GM12878 (cell line): ENCODE data around the gene MIA3. TPM values are rescaled to one million over a fixed set of nuclear protein-coding genes. Genes with fewer than 3 reads are reported as not detected.

Source experiments
- ATAC-seq: fragments of 200-7000 bp; cut with Tn5 transposase; 3 replicates; pipeline ENCODE4 v1.9.1; 2020; ENCODE audit warnings: mild to moderate bottlenecking, moderate library complexity
- BruUV-seq: library from RNA; stranded (reverse); fragments of 400-500 nt; replicated peaks from 2 replicates; lab custom pipeline; 2021; lab: Mats Ljungman, UMichigan
- CTCF ChIA-PET: fragments of 300-600 bp; sonication (Branson Sonifier 250); formaldehyde crosslinking; extraction: SDS; loops from one replicate; lab custom pipeline; 2021; ENCODE audit warnings: inconsistent platforms; lab: Yijun Ruan, JAX
- POLR2A ChIA-PET: fragments of 350-600 bp; formaldehyde crosslinking; extraction: SDS; loops from one replicate; lab custom pipeline; 2021; ENCODE audit warnings: inconsistent platforms; lab: Charles Lee
- RAD21 ChIA-PET: fragments of 300-600 bp; sonication (Branson Sonifier 250); formaldehyde crosslinking; loops from one replicate; lab custom pipeline; 2023; ENCODE audit warnings: antibody characterized with exemption; ENCODE audit not compliant: unreplicated experiment; lab: Charles Lee
- SMC1A ChIA-PET: fragments of 300-600 bp; sonication (Branson Sonifier 250); formaldehyde crosslinking; loops from one replicate; lab custom pipeline; 2023; ENCODE audit not compliant: unreplicated experiment, uncharacterized antibody; lab: Charles Lee
- DNase-seq: peaks from one replicate; pipeline ENCODE4 v3.0.0-alpha.2; 2011; ENCODE audit warnings: low read depth, low spot score
- FAIRE-seq: peaks from 3 replicates; lab custom pipeline; 2011; peaks lifted over from hg19 to GRCh38; lab: Jason Lieb, UNC
- H2AFZ ChIP-seq: 2 replicates; pipeline ENCODE4 v1.6.0; 2011; ENCODE audit warnings: low read depth, low read length, control low read depth; ENCODE audit not compliant: control insufficient read depth
- H3K27ac ChIP-seq: 2 replicates; pipeline ENCODE4 v1.5.1; 2011; ENCODE audit warnings: control low read depth; ENCODE audit not compliant: control insufficient read depth, insufficient read depth
- H3K27me3 ChIP-seq, 2 experiments: replicated peaks in 1 of 2; 2 replicates each; pipeline versions ENCODE4 v1.6.0 to v1.6.1; 2011; ENCODE audit warnings: low read length in 1 of 2; ENCODE audit not compliant: control insufficient read depth in 2 of 2, insufficient read depth in 2 of 2
- H3K36me3 ChIP-seq, 2 experiments: 2 replicates each; pipeline ENCODE4 v1.5.1; 2011; ENCODE audit warnings: low read length in 1 of 2; ENCODE audit not compliant: control insufficient read depth in 2 of 2, insufficient read depth in 2 of 2
- H3K4me1 ChIP-seq: 2 replicates; pipeline ENCODE4 v1.6.1; 2011; ENCODE audit warnings: mild to moderate bottlenecking, low read length, moderate library complexity, mixed read lengths; ENCODE audit not compliant: control insufficient read depth, insufficient read depth
- H3K4me2 ChIP-seq: 2 replicates; pipeline ENCODE4 v1.6.0; 2011; ENCODE audit warnings: control low read depth; ENCODE audit not compliant: control insufficient read depth, insufficient read depth
- H3K4me3 ChIP-seq: fragments of 200-600 bp; sonication (generic); 2 replicates; pipeline ENCODE4 v1.5.1; 2016
- H3K79me2 ChIP-seq: 2 replicates; pipeline ENCODE4 v1.6.0; 2011; ENCODE audit warnings: low read length; ENCODE audit not compliant: control insufficient read depth, insufficient read depth
- H3K9ac ChIP-seq: 2 replicates; pipeline ENCODE4 v1.8.0; 2011; ENCODE audit warnings: low read length, control low read depth, mixed read lengths; ENCODE audit not compliant: control insufficient read depth, insufficient read depth
- H3K9me3 ChIP-seq: replicated peaks from 3 replicates; pipeline ENCODE4 v1.5.1; 2011; ENCODE audit warnings: mild to moderate bottlenecking, low read length; ENCODE audit not compliant: control insufficient read depth, insufficient read depth
- H4K20me1 ChIP-seq: 2 replicates; pipeline ENCODE4 v1.6.0; 2011; ENCODE audit not compliant: control insufficient read depth, insufficient read depth
- CBFB ChIP-seq: IDR thresholded peaks from 2 replicates; pipeline ENCODE4 v1.6.1; 2016; ENCODE audit warnings: antibody characterized with exemption, low read depth
- FOS ChIP-seq: IDR thresholded peaks from 3 replicates; pipeline ENCODE4 v1.6.1; 2011; ENCODE audit warnings: borderline replicate concordance; ENCODE audit not compliant: insufficient read length; ENCODE audit errors: extremely low read depth
- GABPA ChIP-seq: IDR thresholded peaks from 2 replicates; pipeline ENCODE4 v1.6.1; 2014; ENCODE audit warnings: antibody characterized with exemption, low read depth, mild to moderate bottlenecking, inconsistent platforms
- MEF2A ChIP-seq: IDR thresholded peaks from 2 replicates; pipeline ENCODE4 v1.6.1; 2011; ENCODE audit warnings: low read depth, mild to moderate bottlenecking, low read length, moderate library complexity; ENCODE audit not compliant: insufficient read depth
- MTA2 ChIP-seq: fragments of 450-650 bp; IDR thresholded peaks from 2 replicates; pipeline ENCODE4 v1.6.1; 2016; ENCODE audit warnings: low read depth, mild to moderate bottlenecking, moderate library complexity
- NRF1 ChIP-seq: conservative IDR thresholded peaks from 2 replicates; pipeline ENCODE4 v1.6.1; 2011; ENCODE audit warnings: mild to moderate bottlenecking, low read depth, low read length, improper control_type of control experiment
- POU2F2 ChIP-seq: IDR thresholded peaks from 3 replicates; pipeline ENCODE4 v1.6.1; 2011; ENCODE audit warnings: low read depth, mild to moderate bottlenecking, low read length, borderline replicate concordance
- STAT1 ChIP-seq: fragments of 450-650 bp; conservative IDR thresholded peaks from 2 replicates; pipeline ENCODE4 v1.6.1; 2014; ENCODE audit warnings: antibody characterized with exemption, mild to moderate bottlenecking
- ZNF384 ChIP-seq: IDR thresholded peaks from 2 replicates; pipeline ENCODE4 v1.6.1; 2012; ENCODE audit warnings: low read depth, mild to moderate bottlenecking, low read length, improper control_type of control experiment, borderline replicate concordance
- WGBS: methylation state at CpG from one replicate; pipeline ENCODE4 v1.1.6; 2016; ENCODE audit warnings: low lambda C conversion rate; ENCODE audit not compliant: insufficient replicate concordance, insufficient coverage; ENCODE audit errors: missing lambda C conversion rate; 5-methylcytosine and 5-hydroxymethylcytosine counted together
- in situ Hi-C: fragments of 300-500 bp; cut with MboI; formaldehyde crosslinking; loops from 9 replicates; pipeline ENCODE4 v1.14.3; 2018; ENCODE audit warnings: mixed read lengths
- intact Hi-C: fragments of 100-400 bp; cut with micrococcal nuclease; formaldehyde crosslinking; loops from one replicate; pipeline ENCODE4 v1.14.2; 2022; ENCODE audit not compliant: unreplicated experiment
- polyA plus RNA-seq, 11 experiments: library from polyadenylated mRNA; depleted of rRNA in 4 of 11; unstranded in 6 of 11; stranded (reverse) in 5 of 11; fragments of >200 nt; fragmentation: Nextera tagmentation in 4 of 11; fragmentation: Illumina TruSeq in 1 of 11; extraction: Ambion mirVana in 4 of 11; extraction: Trizol in 1 of 11; gene quantifications; 1 replicate in 1 of 11; 2 replicates in 10 of 11; pipeline versions ENCODE4 v1.2.1 to v1.2.3, GENCODE V29; 2011 to 2016; ENCODE audit warnings: inconsistent platforms in 2 of 11, missing spikeins in 2 of 11, low read depth in 1 of 11
- total RNA-seq, 4 experiments: library from RNA; depleted of rRNA in 3 of 4; stranded (reverse); fragments of >200 nt in 3 of 4; fragmentation: Illumina TruSeq in 1 of 4; extraction: Trizol in 1 of 4; gene quantifications; 2 replicates each; pipeline versions ENCODE4 v1.2.1 to v1.2.3, GENCODE V29; 2013 to 2021
- TF ChIP-seq, protein P1 (sequence below): fragments of 450-650 bp; IDR thresholded peaks from 2 replicates; pipeline ENCODE4 v1.6.1; 2017; ENCODE audit warnings: borderline replicate concordance
- TF ChIP-seq, protein P2 (sequence below): IDR thresholded peaks from 2 replicates; pipeline ENCODE4 v1.6.1; 2012; ENCODE audit warnings: low read length, inconsistent platforms
- TF ChIP-seq, protein P3 (sequence below): IDR thresholded peaks from 2 replicates; pipeline ENCODE4 v1.6.1; 2011; ENCODE audit warnings: low read depth, low read length, improper control_type of control experiment, borderline replicate concordance
- TF ChIP-seq, protein P4 (sequence below): fragments of 450-650 bp; IDR thresholded peaks from 2 replicates; pipeline ENCODE4 v1.6.1; 2016; ENCODE audit warnings: mild to moderate bottlenecking
- TF ChIP-seq, protein P5 (sequence below): fragments of 450-650 bp; IDR thresholded peaks from 2 replicates; pipeline ENCODE4 v1.6.1; 2018; ENCODE audit warnings: borderline replicate concordance, mild to moderate bottlenecking; ENCODE audit not compliant: partially characterized antibody

The MIA3 gene
- total and polyA plus RNA-seq, 10 of the 15 experiments (the other 5 are each of a cell fraction or from before 2014, with no cell fraction given): 12.9 to 50.8 (median 30.3) TPM

DNA sequence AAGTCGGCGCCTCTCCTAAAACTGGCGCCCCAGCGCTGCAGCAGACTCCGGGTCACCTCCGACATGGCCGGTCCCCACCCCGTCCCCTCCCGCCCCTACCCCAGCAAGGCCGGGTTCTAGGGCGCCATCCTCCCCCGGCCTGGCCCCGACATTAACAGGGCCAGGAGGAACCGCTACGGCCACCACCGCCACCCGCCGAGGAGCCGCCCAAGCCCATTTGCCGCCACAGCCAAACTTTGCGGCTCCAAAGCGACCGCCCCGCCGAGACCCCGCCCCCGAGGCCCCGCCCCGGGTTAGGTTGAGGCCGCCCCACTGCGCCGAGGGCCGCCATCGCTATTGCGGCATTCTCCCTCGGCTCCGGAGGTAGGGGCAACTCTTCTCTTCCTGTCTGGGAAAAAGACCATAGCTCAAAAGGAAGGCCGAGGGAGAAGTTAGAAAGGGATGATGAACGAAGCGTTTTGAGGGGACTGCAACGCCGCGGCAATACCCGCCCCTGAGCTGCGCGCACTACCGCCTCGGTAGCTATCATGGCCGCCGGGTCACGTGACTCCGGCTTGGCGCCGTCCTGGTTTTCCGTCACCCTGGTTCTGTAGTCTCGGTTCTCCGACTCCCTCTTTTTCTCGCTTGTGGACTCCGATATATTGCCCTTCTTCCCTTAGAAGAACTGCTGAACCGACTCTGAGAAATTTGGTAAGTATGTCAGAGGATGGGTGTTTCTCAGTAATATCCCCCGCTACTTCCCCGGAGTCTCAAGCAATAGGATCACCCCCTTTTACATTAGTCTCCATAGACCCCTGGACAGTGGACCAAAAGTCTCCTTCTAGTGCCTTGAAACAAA, 94.6 kb downstream of the MIA3 start, which contains the start of the genes AIDA and BROX:
Gene AIDA, minus strand, starts transcription at position 239 of the 838 bp plus-strand sequence. Its CDS starts 174 bp downstream, at position 65.
Gene BROX, plus strand, starts transcription at position 312 of the 838 bp plus-strand sequence. CDS start 3,136 bp downstream, outside the sequence.
- WGBS: under 1% methylated on average over 29 of the region's 62 CpGs
- H3K36me3 ChIP-seq: no peaks in the 10 kb centered on the region; a peak in 1 of 4 replicates
- DNase-seq (no peak), ATAC-seq (peak; percentile 91), FAIRE-seq (no peak)
- no peaks in the 10 kb centered on the region for H4K20me1 ChIP-seq
- ChIA-PET POLR2A (interaction anchor here (0.8 to 1.8 kb wide), 7 partner anchors 12 to 123 kb away, joined by 3 to 19 read pairs (median 4); partner anchors contain the start of gene TAF1A), RAD21 (interaction anchor here (1.1 to 1.8 kb wide), 7 partner anchors 9 to 247 kb away, joined by 3 to 12 read pairs (median 5); partner anchors contain the start of gene FAM177B), CTCF (interaction anchor here (1.1 to 2.4 kb wide), 7 partner anchors 14 to 378 kb away, joined by 3 to 10 read pairs (median 5); no protein-coding TSS in a partner anchor), SMC1A (interaction anchor here (0.5 to 2.3 kb wide), 9 partner anchors 9 to 132 kb away, joined by 3 to 14 read pairs (median 3); no protein-coding TSS in a partner anchor)
- H3K4me1 ChIP-seq: no peaks in the 10 kb centered on the region
- H3K4me2 ChIP-seq: peak within 1 kb of the TSS; percentile 86
- no peaks in the 10 kb centered on the region for H3K27me3 ChIP-seq
- H3K27ac ChIP-seq: peak within 1 kb of the TSS; percentile 98
- peak within 1 kb of the TSS; percentile 92 for H3K4me3 ChIP-seq
- in situ Hi-C loops (loop anchor here (5.0 to 10.0 kb wide), 2 partner anchors 50 to 248 kb away; no protein-coding TSS in a partner anchor), intact Hi-C loops (loop anchor here (2.0 to 10.0 kb wide), 5 partner anchors 20 to 245 kb away; partner anchors contain the start of gene TAF1A)
- no peaks in the 10 kb centered on the region for H3K9me3 ChIP-seq
- BruUV-seq: no TSS peak
- H3K79me2 ChIP-seq: peaks cover 27% of the 10 kb centered on the region
- peak within 1 kb of the TSS; percentile 96 for H3K9ac ChIP-seq
- peak within 1 kb of the TSS; percentile 99 for H2AFZ ChIP-seq
- no peak for TF ChIP-seq GABPA
- TF ChIP-seq POU2F2: peak; percentile 30; the same call in 1 of the 3 replicates
- peak; percentile 95 for TF ChIP-seq STAT1
- TF ChIP-seq, protein P1, sequence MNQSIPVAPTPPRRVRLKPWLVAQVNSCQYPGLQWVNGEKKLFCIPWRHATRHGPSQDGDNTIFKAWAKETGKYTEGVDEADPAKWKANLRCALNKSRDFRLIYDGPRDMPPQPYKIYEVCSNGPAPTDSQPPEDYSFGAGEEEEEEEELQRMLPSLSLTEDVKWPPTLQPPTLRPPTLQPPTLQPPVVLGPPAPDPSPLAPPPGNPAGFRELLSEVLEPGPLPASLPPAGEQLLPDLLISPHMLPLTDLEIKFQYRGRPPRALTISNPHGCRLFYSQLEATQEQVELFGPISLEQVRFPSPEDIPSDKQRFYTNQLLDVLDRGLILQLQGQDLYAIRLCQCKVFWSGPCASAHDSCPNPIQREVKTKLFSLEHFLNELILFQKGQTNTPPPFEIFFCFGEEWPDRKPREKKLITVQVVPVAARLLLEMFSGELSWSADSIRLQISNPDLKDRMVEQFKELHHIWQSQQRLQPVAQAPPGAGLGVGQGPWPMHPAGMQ: no peak
- TF ChIP-seq, protein P2, sequence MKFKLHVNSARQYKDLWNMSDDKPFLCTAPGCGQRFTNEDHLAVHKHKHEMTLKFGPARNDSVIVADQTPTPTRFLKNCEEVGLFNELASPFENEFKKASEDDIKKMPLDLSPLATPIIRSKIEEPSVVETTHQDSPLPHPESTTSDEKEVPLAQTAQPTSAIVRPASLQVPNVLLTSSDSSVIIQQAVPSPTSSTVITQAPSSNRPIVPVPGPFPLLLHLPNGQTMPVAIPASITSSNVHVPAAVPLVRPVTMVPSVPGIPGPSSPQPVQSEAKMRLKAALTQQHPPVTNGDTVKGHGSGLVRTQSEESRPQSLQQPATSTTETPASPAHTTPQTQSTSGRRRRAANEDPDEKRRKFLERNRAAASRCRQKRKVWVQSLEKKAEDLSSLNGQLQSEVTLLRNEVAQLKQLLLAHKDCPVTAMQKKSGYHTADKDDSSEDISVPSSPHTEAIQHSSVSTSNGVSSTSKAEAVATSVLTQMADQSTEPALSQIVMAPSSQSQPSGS: no peak
- no peak for TF ChIP-seq MEF2A
- TF ChIP-seq NRF1: no peak
- TF ChIP-seq ZNF384: no peak
- TF ChIP-seq, protein P3, sequence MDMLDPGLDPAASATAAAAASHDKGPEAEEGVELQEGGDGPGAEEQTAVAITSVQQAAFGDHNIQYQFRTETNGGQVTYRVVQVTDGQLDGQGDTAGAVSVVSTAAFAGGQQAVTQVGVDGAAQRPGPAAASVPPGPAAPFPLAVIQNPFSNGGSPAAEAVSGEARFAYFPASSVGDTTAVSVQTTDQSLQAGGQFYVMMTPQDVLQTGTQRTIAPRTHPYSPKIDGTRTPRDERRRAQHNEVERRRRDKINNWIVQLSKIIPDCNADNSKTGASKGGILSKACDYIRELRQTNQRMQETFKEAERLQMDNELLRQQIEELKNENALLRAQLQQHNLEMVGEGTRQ: peak; percentile 93
- TF ChIP-seq, protein P4, sequence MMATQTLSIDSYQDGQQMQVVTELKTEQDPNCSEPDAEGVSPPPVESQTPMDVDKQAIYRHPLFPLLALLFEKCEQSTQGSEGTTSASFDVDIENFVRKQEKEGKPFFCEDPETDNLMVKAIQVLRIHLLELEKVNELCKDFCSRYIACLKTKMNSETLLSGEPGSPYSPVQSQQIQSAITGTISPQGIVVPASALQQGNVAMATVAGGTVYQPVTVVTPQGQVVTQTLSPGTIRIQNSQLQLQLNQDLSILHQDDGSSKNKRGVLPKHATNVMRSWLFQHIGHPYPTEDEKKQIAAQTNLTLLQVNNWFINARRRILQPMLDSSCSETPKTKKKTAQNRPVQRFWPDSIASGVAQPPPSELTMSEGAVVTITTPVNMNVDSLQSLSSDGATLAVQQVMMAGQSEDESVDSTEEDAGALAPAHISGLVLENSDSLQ: no peak
- TF ChIP-seq, protein P5, sequence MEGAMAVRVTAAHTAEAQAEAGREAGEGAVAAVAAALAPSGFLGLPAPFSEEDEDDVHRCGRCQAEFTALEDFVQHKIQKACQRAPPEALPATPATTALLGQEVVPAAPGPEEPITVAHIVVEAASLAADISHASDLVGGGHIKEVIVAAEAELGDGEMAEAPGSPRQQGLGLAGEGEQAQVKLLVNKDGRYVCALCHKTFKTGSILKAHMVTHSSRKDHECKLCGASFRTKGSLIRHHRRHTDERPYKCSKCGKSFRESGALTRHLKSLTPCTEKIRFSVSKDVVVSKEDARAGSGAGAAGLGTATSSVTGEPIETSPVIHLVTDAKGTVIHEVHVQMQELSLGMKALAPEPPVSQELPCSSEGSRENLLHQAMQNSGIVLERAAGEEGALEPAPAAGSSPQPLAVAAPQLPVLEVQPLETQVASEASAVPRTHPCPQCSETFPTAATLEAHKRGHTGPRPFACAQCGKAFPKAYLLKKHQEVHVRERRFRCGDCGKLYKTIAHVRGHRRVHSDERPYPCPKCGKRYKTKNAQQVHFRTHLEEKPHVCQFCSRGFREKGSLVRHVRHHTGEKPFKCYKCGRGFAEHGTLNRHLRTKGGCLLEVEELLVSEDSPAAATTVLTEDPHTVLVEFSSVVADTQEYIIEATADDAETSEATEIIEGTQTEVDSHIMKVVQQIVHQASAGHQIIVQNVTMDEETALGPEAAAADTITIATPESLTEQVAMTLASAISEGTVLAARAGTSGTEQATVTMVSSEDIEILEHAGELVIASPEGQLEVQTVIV: peak; percentile 95
- TF ChIP-seq MTA2: no peak
- TF ChIP-seq CBFB: 0 out of 2 replicates have a peak, but pooled peaks have one; percentile 39
- TF ChIP-seq FOS: no peak
